MM.1S (cell line): Measurements from ENCODE around the gene DLGAP1.

Experiments used
- EZH2 ChIP-seq: fragments of 300-600 bp; sonication (generic); optimal IDR thresholded peaks from 2 replicates; pipeline ENCODE3; 2017; ENCODE audit warnings: low read depth, mild to moderate bottlenecking, antibody characterized with exemption, low read length, mixed read lengths
- TF ChIP-seq, protein P1 (sequence below): fragments of 300-600 bp; sonication (generic); IDR thresholded peaks from 2 replicates; pipeline ENCODE4 v1.5.1; 2016; ENCODE audit warnings: antibody characterized with exemption, low read length, mixed read lengths

DNA sequence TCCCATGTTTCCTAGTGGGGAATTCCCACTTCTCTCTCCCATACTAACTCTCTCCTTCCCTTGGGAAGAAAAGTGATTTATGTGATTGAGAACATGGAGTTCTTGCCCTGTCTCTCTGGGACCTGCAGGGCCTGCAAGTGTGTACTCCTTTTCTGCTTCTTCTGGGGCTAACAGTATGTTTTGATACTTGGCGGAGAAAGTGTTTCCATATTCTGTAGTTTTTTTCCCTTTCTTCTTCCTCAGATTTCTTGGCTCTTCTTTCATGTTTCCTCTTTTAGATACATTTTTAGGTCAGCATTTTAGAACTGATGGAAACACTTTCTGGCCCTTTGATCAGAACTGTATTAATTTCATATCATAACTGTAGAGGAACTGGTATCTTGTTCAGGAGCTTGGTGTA is 352.2 kb downstream of the DLGAP1 start:
- TF ChIP-seq, protein P1, sequence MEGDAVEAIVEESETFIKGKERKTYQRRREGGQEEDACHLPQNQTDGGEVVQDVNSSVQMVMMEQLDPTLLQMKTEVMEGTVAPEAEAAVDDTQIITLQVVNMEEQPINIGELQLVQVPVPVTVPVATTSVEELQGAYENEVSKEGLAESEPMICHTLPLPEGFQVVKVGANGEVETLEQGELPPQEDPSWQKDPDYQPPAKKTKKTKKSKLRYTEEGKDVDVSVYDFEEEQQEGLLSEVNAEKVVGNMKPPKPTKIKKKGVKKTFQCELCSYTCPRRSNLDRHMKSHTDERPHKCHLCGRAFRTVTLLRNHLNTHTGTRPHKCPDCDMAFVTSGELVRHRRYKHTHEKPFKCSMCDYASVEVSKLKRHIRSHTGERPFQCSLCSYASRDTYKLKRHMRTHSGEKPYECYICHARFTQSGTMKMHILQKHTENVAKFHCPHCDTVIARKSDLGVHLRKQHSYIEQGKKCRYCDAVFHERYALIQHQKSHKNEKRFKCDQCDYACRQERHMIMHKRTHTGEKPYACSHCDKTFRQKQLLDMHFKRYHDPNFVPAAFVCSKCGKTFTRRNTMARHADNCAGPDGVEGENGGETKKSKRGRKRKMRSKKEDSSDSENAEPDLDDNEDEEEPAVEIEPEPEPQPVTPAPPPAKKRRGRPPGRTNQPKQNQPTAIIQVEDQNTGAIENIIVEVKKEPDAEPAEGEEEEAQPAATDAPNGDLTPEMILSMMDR: no peak
- TF ChIP-seq EZH2: no peak
